HepG2 (cell line): Measurements from ENCODE around the gene CFAP221. TPM values are rescaled to one million over a fixed set of nuclear protein-coding genes. Genes with fewer than 3 reads are reported as not detected.
A peak's percentile ranks its signal among the peaks of the same experiment; 100 is the strongest.

Source experiments
- ATAC-seq: fragments of 200-7000 bp; cut with Tn5 transposase; 3 replicates; pipeline ENCODE4 v1.9.1; 2020; ENCODE audit warnings: mild to moderate bottlenecking, moderate library complexity
- BruUV-seq: library from RNA; stranded (reverse); fragments of 400-500 nt; replicated peaks from 2 replicates; lab custom pipeline; 2021; lab: Mats Ljungman, UMichigan
- CTCF ChIA-PET: fragments of 300-600 bp; formaldehyde crosslinking; extraction: SDS; loops from one replicate; lab custom pipeline; 2021; ENCODE audit warnings: low total read pairs, inconsistent platforms, low intra/inter-chr PET ratio; lab: Yijun Ruan, JAX
- POLR2A ChIA-PET: fragments of 350-600 bp; sonication (Branson Sonifier 250); formaldehyde crosslinking; loops from one replicate; lab custom pipeline; 2020; ENCODE audit warnings: antibody characterized with exemption, inconsistent platforms; lab: Yijun Ruan, JAX
- DNase-seq: peaks from one replicate; pipeline ENCODE4 v3.0.0-alpha.2; 2015; ENCODE audit warnings: low spot score
- FAIRE-seq: peaks from 3 replicates; lab custom pipeline; 2011; peaks lifted over from hg19 to GRCh38; lab: Jason Lieb, UNC
- H2AFZ ChIP-seq: one replicate; pipeline ENCODE4 v1.6.1; 2011; ENCODE audit warnings: low read length, inconsistent platforms
- H3K27ac ChIP-seq: fragments of 300-600 bp; 3 replicates; pipeline ENCODE4 v1.8.0; 2011; ENCODE audit warnings: mixed run types, mild to moderate bottlenecking, mixed read lengths, low read length, inconsistent platforms; ENCODE audit not compliant: insufficient read depth; ENCODE audit errors: extremely low read length
- H3K27me3 ChIP-seq, 2 experiments: fragments of 200-600 bp in 1 of 2; 2 replicates in 1 of 2; 3 replicates in 1 of 2; pipeline versions ENCODE4 v1.6.0 to v1.8.0; 2011; ENCODE audit warnings: low read length in 2 of 2, mild to moderate bottlenecking in 2 of 2, moderate library complexity in 2 of 2, inconsistent platforms in 1 of 2; ENCODE audit not compliant: insufficient read depth in 2 of 2, control insufficient read depth in 1 of 2
- H3K36me3 ChIP-seq, 2 experiments: fragments of 200-600 bp in 1 of 2; replicated peaks in 1 of 2; 2 replicates in 1 of 2; 3 replicates in 1 of 2; pipeline versions ENCODE4 v1.5.1 to v1.8.0; 2011; ENCODE audit warnings: low read length in 2 of 2, inconsistent platforms in 1 of 2; ENCODE audit not compliant: insufficient read depth in 2 of 2, control insufficient read depth in 1 of 2
- H3K4me1 ChIP-seq: 2 replicates; pipeline ENCODE4 v1.5.1; 2012; ENCODE audit warnings: low read length, inconsistent platforms; ENCODE audit not compliant: insufficient read depth
- H3K4me2 ChIP-seq: 2 replicates; pipeline ENCODE4 v1.6.0; 2011; ENCODE audit warnings: low read depth, low read length, inconsistent platforms
- H3K4me3 ChIP-seq, 3 experiments: fragments of 200-600 bp in 1 of 3; sonication (generic), shearing (Covaris generic) in 1 of 3; replicated peaks in 1 of 3; 2 replicates each; pipeline ENCODE4 v1.5.1; 2011 to 2016; ENCODE audit warnings: low read length in 3 of 3, inconsistent platforms in 2 of 3, low read depth in 2 of 3, mild to moderate bottlenecking in 2 of 3, control low read depth in 1 of 3, mixed read lengths in 1 of 3; ENCODE audit not compliant: insufficient read depth in 1 of 3
- H3K79me2 ChIP-seq: one replicate; pipeline ENCODE4 v1.6.1; 2011; ENCODE audit warnings: low read length, inconsistent platforms; ENCODE audit not compliant: insufficient read depth
- H3K9ac ChIP-seq: 2 replicates; pipeline ENCODE4 v1.6.0; 2011; ENCODE audit warnings: mild to moderate bottlenecking, low read depth, low read length, inconsistent platforms; ENCODE audit not compliant: insufficient read depth
- H3K9me3 ChIP-seq: 2 replicates; pipeline ENCODE4 v1.5.1; 2012; ENCODE audit warnings: mild to moderate bottlenecking, low read length
- H4K20me1 ChIP-seq: 2 replicates; pipeline ENCODE4 v1.6.0; 2011; ENCODE audit warnings: inconsistent platforms, mild to moderate bottlenecking, low read length, moderate library complexity; ENCODE audit not compliant: insufficient read depth
- CHD4 ChIP-seq: fragments of 200-600 bp; sonication (generic); IDR thresholded peaks from 2 replicates; pipeline ENCODE4 v1.7.0; 2017; ENCODE audit warnings: mild to moderate bottlenecking, low read length, borderline replicate concordance
- ESRRA ChIP-seq: sonication (generic); formaldehyde crosslinking; IDR thresholded peaks from 2 replicates; pipeline ENCODE4 v1.5.1; 2020; ENCODE audit warnings: mild to moderate bottlenecking, low read depth, missing genetic modification reagents
- KDM5A ChIP-seq: fragments of 200-600 bp; sonication (generic); IDR thresholded peaks from 2 replicates; pipeline ENCODE4 v1.7.0; 2018; ENCODE audit warnings: antibody characterized with exemption, mild to moderate bottlenecking, low read length, borderline replicate concordance
- MTA3 ChIP-seq: sonication (generic); formaldehyde crosslinking; IDR thresholded peaks from 2 replicates; pipeline ENCODE4 v1.4.0; 2020; ENCODE audit warnings: missing genetic modification reagents
- MTF1 ChIP-seq: sonication (generic); formaldehyde crosslinking; IDR thresholded peaks from 2 replicates; pipeline ENCODE4 v1.5.0; 2020; ENCODE audit warnings: missing genetic modification reagents
- PITX1 ChIP-seq: sonication (generic); formaldehyde crosslinking; IDR thresholded peaks from 2 replicates; pipeline ENCODE4 v1.5.1; 2020; ENCODE audit warnings: mild to moderate bottlenecking, missing genetic modification reagents
- PRDM15 ChIP-seq: sonication (generic); formaldehyde crosslinking; IDR thresholded peaks from 2 replicates; pipeline ENCODE4 v1.4.0; 2020; ENCODE audit warnings: missing genetic modification reagents
- SP1 ChIP-seq, 2 experiments: fragments of 450-650 bp in 1 of 2; sonication (generic) in 1 of 2; formaldehyde crosslinking in 1 of 2; IDR thresholded peaks; 2 replicates each; pipeline versions ENCODE4 v1.4.0 to v1.6.1; 2016 to 2020; ENCODE audit warnings: missing genetic modification reagents in 1 of 2
- SPEN ChIP-seq: sonication (generic); formaldehyde crosslinking; IDR thresholded peaks from 2 replicates; pipeline ENCODE4 v1.5.1; 2020; ENCODE audit warnings: low read depth, mild to moderate bottlenecking, missing genetic modification reagents
- ZNF20 ChIP-seq: sonication (generic); formaldehyde crosslinking; IDR thresholded peaks from 2 replicates; pipeline ENCODE4 v1.4.0; 2020; ENCODE audit warnings: mild to moderate bottlenecking, moderate library complexity, missing genetic modification reagents
- ZNF317 ChIP-seq: sonication (generic); formaldehyde crosslinking; IDR thresholded peaks from 2 replicates; pipeline ENCODE4 v1.5.0; 2020; ENCODE audit warnings: mild to moderate bottlenecking, missing genetic modification reagents
- ZNF530 ChIP-seq: sonication (generic); formaldehyde crosslinking; IDR thresholded peaks from 2 replicates; pipeline ENCODE4 v1.5.0; 2020; ENCODE audit warnings: low read depth, mild to moderate bottlenecking, missing genetic modification reagents
- ZNF570 ChIP-seq: sonication (generic); formaldehyde crosslinking; IDR thresholded peaks from 2 replicates; pipeline ENCODE4 v1.4.0; 2020; ENCODE audit warnings: mild to moderate bottlenecking, missing genetic modification reagents, borderline replicate concordance
- ZNF775 ChIP-seq: sonication (generic); formaldehyde crosslinking; IDR thresholded peaks from 2 replicates; pipeline ENCODE4 v1.4.0; 2020; ENCODE audit warnings: missing genetic modification reagents, mild to moderate bottlenecking, moderate library complexity, borderline replicate concordance
- ZSCAN12 ChIP-seq: sonication (generic); formaldehyde crosslinking; IDR thresholded peaks from 2 replicates; pipeline ENCODE4 v1.9.0; 2021; ENCODE audit warnings: mild to moderate bottlenecking, missing genetic modification reagents
- WGBS: methylation state at CpG from one replicate; pipeline ENCODE4 v1.1.6; 2017; ENCODE audit warnings: low lambda C conversion rate; 5-methylcytosine and 5-hydroxymethylcytosine counted together
- in situ Hi-C: cut with HindIII; loops from 2 replicates; pipeline ENCODE4 v1.10.0; 2017; ENCODE audit warnings: low pct_unique_long_range_greater_than_20kb; ENCODE audit not compliant: extremely low pct_ligation_motif_present
- intact Hi-C: fragments of 100-400 bp; cut with micrococcal nuclease; formaldehyde crosslinking; loops from one replicate; pipeline ENCODE4 v1.10.0; 2022; ENCODE audit not compliant: unreplicated experiment
- polyA plus RNA-seq, 8 experiments: library from polyadenylated mRNA; depleted of rRNA in 3 of 8; stranded (reverse) in 7 of 8; unstranded in 1 of 8; fragments of >200 nt; fragmentation: Illumina TruSeq in 4 of 8; extraction: Trizol in 4 of 8; gene quantifications; 2 replicates each; pipeline versions ENCODE4 v1.2.1 to v1.2.3, GENCODE V29; 2011 to 2016; ENCODE audit warnings: low read depth in 4 of 8, missing spikeins in 1 of 8, mixed read lengths in 1 of 8; ENCODE audit not compliant: insufficient read depth in 1 of 8
- total RNA-seq, 5 experiments: library from RNA; depleted of rRNA; stranded (reverse); fragments of >200 nt; fragmentation: Illumina TruSeq; extraction: Trizol; gene quantifications; 2 replicates each; pipeline ENCODE4 v1.2.3, GENCODE V29; 2016; ENCODE audit warnings: low read depth in 1 of 5
- TF ChIP-seq, protein P1 (sequence below): sonication (generic); formaldehyde crosslinking; IDR thresholded peaks from 2 replicates; pipeline ENCODE4 v1.4.0; 2020; ENCODE audit warnings: missing genetic modification reagents
- TF ChIP-seq, protein P2 (sequence below): sonication (generic); formaldehyde crosslinking; IDR thresholded peaks from 2 replicates; pipeline ENCODE4 v1.5.1; 2020; ENCODE audit warnings: mild to moderate bottlenecking, missing genetic modification reagents, moderate library complexity

Gene CFAP221
- total and polyA plus RNA-seq, 2 of the 13 experiments (the other 11 are each of a cell fraction or from before 2014, with no cell fraction given) = not detected

DNA sequence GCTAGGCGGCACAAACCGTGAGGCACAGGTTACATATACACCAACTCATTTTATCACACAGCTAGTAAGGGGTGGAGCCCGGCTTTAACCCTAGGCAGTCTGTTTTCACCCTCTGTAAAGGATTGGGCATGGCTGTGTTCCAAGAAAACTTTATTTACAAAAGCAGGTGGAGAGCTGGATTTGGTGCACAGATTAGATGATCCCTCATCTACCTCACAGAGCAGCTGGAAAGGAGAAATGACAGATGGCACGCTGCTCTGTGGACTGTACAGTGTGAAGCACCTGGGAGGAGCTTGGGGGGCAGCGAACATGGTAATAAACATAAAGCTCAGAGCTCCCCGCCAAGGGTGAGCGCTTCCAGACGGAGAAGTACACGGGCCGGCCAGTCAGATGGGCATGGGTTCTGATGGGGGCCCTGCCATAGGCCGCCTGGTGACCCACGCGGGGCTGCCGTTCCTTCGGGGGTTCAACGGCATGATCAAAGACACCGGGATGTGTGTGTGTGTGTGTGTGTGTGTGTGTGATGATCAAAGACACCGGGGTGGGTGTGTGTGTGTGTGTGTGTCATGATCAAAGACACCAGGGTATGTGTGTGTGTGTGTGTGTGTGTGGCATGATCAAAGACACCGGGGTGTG, 133.9 kb downstream of the CFAP221 start (continued):
- TF ChIP-seq PRDM15 (CRISPR knock-in tag) = no peak
- TF ChIP-seq SP1 (IDR thresholded peaks at IDR 0.05) = no peak
- peak; percentile 13; the same call in 1 of the 2 replicates for TF ChIP-seq SP1 (CRISPR knock-in tag; IDR thresholded peaks at IDR 0.05)
- no peak for TF ChIP-seq ZNF570 (CRISPR knock-in tag)
- no peak for TF ChIP-seq ESRRA (CRISPR knock-in tag)
- TF ChIP-seq MTA3 = no peak
- no peak for TF ChIP-seq ZSCAN12 (CRISPR knock-in tag)
- TF ChIP-seq ZNF317 (CRISPR knock-in tag) = no peak

- 1% methylated on average over 9 of the region's 9 CpGs for WGBS
- CTCF ChIA-PET = no interaction called here
- Histone ChIP-seq H3K4me3 (peak overlapping the region; percentile 80 to 92 (median 81)), H3K9ac (peak overlapping the region; percentile 85), H3K27ac (peak overlapping the region; percentile 71), H3K4me1 (peaks cover 45% of the 10 kb centered on the region), H3K36me3 (peaks cover 9 to 23% of the 10 kb centered on the region in 2 experiments; a peak in 4 of 5 replicates), H3K79me2 (peaks cover 23% of the 10 kb centered on the region), H3K9me3 (no peaks in the 10 kb centered on the region), H3K4me2 (peak overlapping the region; percentile 99), H3K27me3 (peaks cover 3 to 12% of the 10 kb centered on the region in 2 experiments; a peak in 3 of 5 replicates), H2AFZ (no peak overlapping the region), H4K20me1 (peaks cover 18% of the 10 kb centered on the region; the same call in 1 of the 2 replicates)
- DNase-seq = no peak
- POLR2A ChIA-PET = interaction anchor here (0.9 to 3.2 kb wide), 8 partner anchors 11 to 313 kb away, joined by 3 to 35 read pairs (median 6); partner anchors contain the start of genes C2orf76, DBI and PTPN4
- BruUV-seq = no TSS peak
- in situ Hi-C loops (no loop called here), intact Hi-C loops (no loop called here)
- no peak for FAIRE-seq
- no peak for ATAC-seq
- TF ChIP-seq, protein P1, sequence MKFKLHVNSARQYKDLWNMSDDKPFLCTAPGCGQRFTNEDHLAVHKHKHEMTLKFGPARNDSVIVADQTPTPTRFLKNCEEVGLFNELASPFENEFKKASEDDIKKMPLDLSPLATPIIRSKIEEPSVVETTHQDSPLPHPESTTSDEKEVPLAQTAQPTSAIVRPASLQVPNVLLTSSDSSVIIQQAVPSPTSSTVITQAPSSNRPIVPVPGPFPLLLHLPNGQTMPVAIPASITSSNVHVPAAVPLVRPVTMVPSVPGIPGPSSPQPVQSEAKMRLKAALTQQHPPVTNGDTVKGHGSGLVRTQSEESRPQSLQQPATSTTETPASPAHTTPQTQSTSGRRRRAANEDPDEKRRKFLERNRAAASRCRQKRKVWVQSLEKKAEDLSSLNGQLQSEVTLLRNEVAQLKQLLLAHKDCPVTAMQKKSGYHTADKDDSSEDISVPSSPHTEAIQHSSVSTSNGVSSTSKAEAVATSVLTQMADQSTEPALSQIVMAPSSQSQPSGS (CRISPR knock-in tag) = no peak
- TF ChIP-seq PITX1 (CRISPR knock-in tag) = no peak
- no peak for TF ChIP-seq MTF1 (CRISPR knock-in tag)
- TF ChIP-seq ZNF775 (CRISPR knock-in tag) = peak; percentile 10; the same call in 1 of the 2 replicates
- TF ChIP-seq ZNF530 = 0 out of 2 replicates have a peak, but pooled peaks have one; percentile 54
- TF ChIP-seq, protein P2, sequence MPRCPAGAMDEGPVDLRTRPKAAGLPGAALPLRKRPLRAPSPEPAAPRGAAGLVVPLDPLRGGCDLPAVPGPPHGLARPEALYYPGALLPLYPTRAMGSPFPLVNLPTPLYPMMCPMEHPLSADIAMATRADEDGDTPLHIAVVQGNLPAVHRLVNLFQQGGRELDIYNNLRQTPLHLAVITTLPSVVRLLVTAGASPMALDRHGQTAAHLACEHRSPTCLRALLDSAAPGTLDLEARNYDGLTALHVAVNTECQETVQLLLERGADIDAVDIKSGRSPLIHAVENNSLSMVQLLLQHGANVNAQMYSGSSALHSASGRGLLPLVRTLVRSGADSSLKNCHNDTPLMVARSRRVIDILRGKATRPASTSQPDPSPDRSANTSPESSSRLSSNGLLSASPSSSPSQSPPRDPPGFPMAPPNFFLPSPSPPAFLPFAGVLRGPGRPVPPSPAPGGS = peak; percentile 59; the same call in 1 of the 2 replicates
- TF ChIP-seq ZNF20 (CRISPR knock-in tag) = 0 out of 2 replicates have a peak, but pooled peaks have one; percentile 5
- no peak for TF ChIP-seq SPEN (CRISPR knock-in tag)
- peak; percentile 60 for TF ChIP-seq KDM5A
- TF ChIP-seq CHD4 = no peak
Observed at GRCh38 chr2:119679526-119679837, 135.2 kb downstream of the CFAP221 start.
